Skeletal muscle cell (primary cell): ENCODE measurements around the gene SPSB3.

Source experiments
- DNase-seq: peaks from one replicate; pipeline ENCODE4 v3.0.0-alpha.2; 2010; ENCODE audit warnings: low read depth
- H3K4me3 ChIP-seq: 2 replicates; pipeline ENCODE4 v1.5.1; 2011; ENCODE audit warnings: low read depth, mild to moderate bottlenecking, control low read depth, low read length, moderate library complexity

Gene SPSB3

DNA sequence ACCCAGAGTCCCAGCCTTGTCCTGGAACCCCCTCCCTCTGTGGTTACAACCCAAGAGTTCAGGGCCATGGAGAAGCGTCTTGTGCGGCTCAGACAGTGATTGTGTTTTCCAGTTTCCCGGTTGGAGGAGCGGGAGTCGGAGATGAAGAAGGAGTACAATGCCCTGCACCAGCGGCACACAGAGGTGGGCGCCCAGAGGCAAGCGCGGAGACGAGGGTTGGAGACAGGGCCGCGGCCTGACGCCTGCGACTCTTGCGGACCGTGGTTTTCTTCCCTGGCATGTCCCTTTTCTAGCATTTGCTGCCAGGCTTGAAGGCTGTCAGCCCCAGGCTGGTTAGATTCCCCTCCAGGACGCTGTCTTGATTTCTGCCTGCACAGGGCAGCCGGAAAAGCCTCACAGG lies 53.3 kb downstream of the SPSB3 start:
- no peak overlapping the region for H3K4me3 ChIP-seq
- no peak for DNase-seq

DNA sequence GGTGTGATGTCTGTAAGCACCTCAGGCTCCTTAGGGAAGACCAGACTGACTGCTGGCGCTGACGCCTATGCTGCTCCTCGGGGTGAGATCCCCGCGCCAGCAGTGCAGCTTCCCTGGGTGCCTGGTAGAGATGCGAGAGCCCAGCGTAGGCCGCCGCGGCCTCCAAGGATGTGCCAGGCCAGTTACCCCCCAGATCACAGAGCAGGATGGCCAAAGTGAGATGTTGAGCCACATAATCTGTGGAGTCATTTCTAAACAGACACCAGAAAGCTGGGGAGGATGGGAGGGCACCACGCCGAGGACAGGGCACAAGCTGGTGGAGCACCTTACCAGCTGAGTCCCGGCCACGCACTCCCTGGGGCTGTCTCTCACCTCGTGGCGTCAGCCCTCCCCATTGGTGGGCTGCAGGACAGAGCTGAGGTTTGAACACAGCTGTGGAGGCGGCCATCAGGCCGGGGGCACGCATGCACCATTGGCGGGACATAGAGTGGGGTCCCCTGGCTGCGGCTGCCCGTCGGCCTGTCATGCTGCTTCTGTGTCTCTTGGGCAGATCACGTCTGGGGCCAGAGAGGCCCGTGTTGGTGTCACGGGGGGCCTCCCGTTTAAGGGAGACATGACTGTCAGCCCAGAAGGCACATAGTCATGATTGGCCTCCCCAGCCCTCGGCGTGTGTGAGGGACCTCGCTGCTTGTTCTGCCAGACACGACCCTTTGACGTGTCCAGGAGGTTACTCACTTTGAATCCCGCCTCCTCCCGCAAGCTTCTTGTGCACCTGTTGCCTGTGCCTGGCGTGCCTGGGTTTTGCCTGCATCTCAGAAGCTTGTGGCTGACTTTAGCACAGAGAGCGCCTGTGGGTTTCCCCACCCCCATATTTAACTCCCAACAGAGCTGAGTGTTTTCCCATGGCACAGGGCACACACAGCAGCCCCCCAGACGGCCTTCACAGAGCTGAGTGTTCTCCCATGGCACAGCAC lies 54.4 kb downstream of the SPSB3 start:
- DNase-seq = no peak

More for the DNA sequence above, 54.4 kb downstream of the SPSB3 start:
- no peak overlapping the region for H3K4me3 ChIP-seq
